Gastroesophageal sphincter (tissue), 3 donors: ENCODE data around the gene CDH23.

Source experiments
- POLR2A ChIP-seq, 2 donors: fragments of 450-650 bp; IDR thresholded peaks; one replicate each; pipeline ENCODE4 v1.6.1; 2017; ENCODE audit warnings: antibody characterized with exemption in 2 of 2, mild to moderate bottlenecking in 2 of 2, moderate library complexity in 1 of 2
- POLR2AphosphoS5 ChIP-seq: sonication (generic); formaldehyde crosslinking; IDR thresholded peaks from one replicate; pipeline ENCODE4 v1.6.1; 2017; ENCODE audit warnings: antibody characterized with exemption
- TF ChIP-seq, protein P1 (sequence below), 4 experiments: fragments of 200-600 bp in 2 of 4; fragments of 450-650 bp in 2 of 4; sonication (generic) in 1 of 4; IDR thresholded peaks; one replicate each; pipeline ENCODE4 v1.5.1; 2017 to 2019; ENCODE audit warnings: antibody characterized with exemption in 4 of 4, mild to moderate bottlenecking in 2 of 4, moderate library complexity in 2 of 4

DNA sequence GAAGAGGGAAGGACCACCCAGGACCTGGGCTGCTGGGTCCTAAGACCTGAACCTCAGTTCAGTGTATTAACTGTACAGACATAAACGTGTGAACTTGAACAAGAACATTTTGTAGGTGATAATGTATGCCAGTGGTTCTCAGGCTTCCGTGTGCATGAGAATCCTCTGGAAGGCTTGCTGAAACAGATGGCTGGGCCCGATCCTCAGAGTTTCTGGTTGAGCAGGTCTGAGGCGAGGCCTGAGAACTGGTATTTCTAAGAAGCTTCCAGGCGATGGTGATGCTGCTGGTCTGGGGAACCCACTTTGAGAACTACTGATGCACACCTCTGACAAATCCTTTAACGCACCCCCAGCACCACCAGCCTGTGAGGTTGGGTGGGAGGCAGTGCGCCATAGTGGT lies 70.4 kb downstream of the CDH23 start:
- TF ChIP-seq, protein P1, sequence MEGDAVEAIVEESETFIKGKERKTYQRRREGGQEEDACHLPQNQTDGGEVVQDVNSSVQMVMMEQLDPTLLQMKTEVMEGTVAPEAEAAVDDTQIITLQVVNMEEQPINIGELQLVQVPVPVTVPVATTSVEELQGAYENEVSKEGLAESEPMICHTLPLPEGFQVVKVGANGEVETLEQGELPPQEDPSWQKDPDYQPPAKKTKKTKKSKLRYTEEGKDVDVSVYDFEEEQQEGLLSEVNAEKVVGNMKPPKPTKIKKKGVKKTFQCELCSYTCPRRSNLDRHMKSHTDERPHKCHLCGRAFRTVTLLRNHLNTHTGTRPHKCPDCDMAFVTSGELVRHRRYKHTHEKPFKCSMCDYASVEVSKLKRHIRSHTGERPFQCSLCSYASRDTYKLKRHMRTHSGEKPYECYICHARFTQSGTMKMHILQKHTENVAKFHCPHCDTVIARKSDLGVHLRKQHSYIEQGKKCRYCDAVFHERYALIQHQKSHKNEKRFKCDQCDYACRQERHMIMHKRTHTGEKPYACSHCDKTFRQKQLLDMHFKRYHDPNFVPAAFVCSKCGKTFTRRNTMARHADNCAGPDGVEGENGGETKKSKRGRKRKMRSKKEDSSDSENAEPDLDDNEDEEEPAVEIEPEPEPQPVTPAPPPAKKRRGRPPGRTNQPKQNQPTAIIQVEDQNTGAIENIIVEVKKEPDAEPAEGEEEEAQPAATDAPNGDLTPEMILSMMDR (IDR thresholded peaks at IDR 0.05) = no peak
- TF ChIP-seq POLR2A (IDR thresholded peaks at IDR 0.05) (no peak), POLR2AphosphoS5 (no peak)
